Measurements from ENCODE around the gene COL1A2.

The COL1A2 gene

GRCh38 chr7:94453898-94454297, 59.2 kb downstream of the COL1A2 start:
- Histone ChIP-seq H3K27ac (ENCODE audit: low read depth, low read length) (no peak overlapping the region), H3K27me3 (ENCODE audit: control insufficient read depth in 1 of 2, insufficient read depth in 2 of 2, low read length in 2 of 2) (no peaks in the 10 kb centered on the region), H3K9ac (ENCODE audit: low read depth in 1 of 2, low read length in 2 of 2) (no peak overlapping the region), H3K4me1 (ENCODE audit: control insufficient read depth in 1 of 2, insufficient read depth in 2 of 2, low read length in 2 of 2) (no peaks in the 10 kb centered on the region), H3K4me3 (ENCODE audit: low read depth in 1 of 2, low read length in 2 of 2) (no peak overlapping the region), H3K9me3 (ENCODE audit: control insufficient read depth in 1 of 2, low read length in 2 of 2) (no peaks in the 10 kb centered on the region), H3K36me3 (ENCODE audit: control insufficient read depth in 1 of 2, insufficient read depth in 2 of 2, low read length in 2 of 2) (no peaks in the 10 kb centered on the region)

DNA sequence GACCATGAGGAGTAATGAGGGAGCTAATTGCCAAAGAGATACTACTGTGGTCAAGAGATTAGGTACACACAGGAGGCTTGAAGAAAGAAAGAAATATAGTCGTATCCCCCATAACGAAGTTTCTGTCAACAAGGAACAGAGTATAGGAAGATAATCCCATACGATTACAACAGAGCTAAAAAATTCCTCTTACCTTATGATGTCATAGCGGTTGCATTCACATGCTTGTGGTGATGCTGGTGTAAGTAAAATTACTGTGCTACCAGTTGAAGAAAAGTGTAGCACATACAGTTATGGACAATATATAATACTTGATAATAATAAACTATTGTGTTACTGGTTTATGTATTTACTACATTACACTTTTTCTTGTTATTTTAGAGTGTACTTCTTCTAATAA, 63.3 kb downstream of the COL1A2 start:
- Histone ChIP-seq H3K36me3 (ENCODE audit: control insufficient read depth in 1 of 2, insufficient read depth in 2 of 2, low read length in 2 of 2) (no peaks in the 10 kb centered on the region), H3K9me3 (ENCODE audit: control insufficient read depth in 1 of 2, low read length in 2 of 2) (no peaks in the 10 kb centered on the region), H3K9ac (ENCODE audit: low read depth in 1 of 2, low read length in 2 of 2) (no peak overlapping the region), H3K4me1 (ENCODE audit: control insufficient read depth in 1 of 2, insufficient read depth in 2 of 2, low read length in 2 of 2) (no peaks in the 10 kb centered on the region), H3K27ac (ENCODE audit: low read depth, low read length) (no peak overlapping the region), H3K27me3 (ENCODE audit: control insufficient read depth in 1 of 2, insufficient read depth in 2 of 2, low read length in 2 of 2) (no peaks in the 10 kb centered on the region), H3K4me3 (ENCODE audit: low read depth in 1 of 2, low read length in 2 of 2) (no peak overlapping the region)

DNA sequence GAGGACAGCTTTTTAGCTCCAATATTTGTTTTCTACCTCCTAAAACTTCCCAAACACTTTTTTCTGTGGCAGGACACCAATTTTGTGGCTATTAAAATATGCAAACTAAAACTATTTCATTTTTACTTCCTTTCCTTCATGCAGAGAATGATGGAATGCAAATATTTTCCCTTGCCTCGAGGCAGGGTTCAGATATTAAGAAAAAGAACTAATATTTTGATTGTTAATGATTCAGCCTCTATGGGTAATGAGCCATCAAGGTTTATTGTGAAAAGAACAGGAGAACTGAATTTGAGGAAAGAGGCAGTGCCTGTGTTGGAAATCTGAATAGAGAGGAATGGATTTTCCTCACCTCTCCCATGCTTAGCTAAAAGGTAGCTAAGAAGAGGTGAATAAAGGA, 71.8 kb downstream of the COL1A2 start:
- no peaks in the 10 kb centered on the region for H3K4me1 ChIP-seq (ENCODE audit: control insufficient read depth in 1 of 2, insufficient read depth in 2 of 2, low read length in 2 of 2)
- no peak overlapping the region for H3K27ac ChIP-seq (ENCODE audit: low read depth, low read length)
- H3K36me3 ChIP-seq (ENCODE audit: control insufficient read depth in 1 of 2, insufficient read depth in 2 of 2, low read length in 2 of 2) = no peaks in the 10 kb centered on the region
- H3K9ac ChIP-seq (ENCODE audit: low read depth in 1 of 2, low read length in 2 of 2) = no peak overlapping the region
- no peak overlapping the region for H3K4me3 ChIP-seq (ENCODE audit: low read depth in 1 of 2, low read length in 2 of 2)
- H3K27me3 ChIP-seq (ENCODE audit: control insufficient read depth in 1 of 2, insufficient read depth in 2 of 2, low read length in 2 of 2) = no peaks in the 10 kb centered on the region
- no peaks in the 10 kb centered on the region for H3K9me3 ChIP-seq (ENCODE audit: control insufficient read depth in 1 of 2, low read length in 2 of 2)

DNA sequence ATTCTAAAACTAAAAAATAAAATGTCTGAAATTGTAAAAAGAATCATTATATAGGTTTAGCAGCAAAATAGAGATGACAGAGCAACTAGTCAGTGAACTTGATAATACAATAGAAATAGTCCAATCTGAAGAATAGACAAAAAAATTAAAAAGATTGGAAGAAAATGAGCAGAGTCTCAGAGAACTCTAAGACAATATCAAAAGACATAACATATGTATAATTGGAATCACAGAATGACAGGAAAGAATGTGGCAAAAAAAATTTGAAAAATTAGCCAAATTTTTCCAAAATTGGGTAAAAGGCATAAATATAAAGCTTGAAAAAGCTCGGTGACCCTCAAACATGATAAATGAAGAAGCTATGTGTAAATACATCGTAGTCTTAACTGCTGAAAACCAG, 76.9 kb downstream of the COL1A2 start:
- H3K4me1 ChIP-seq (ENCODE audit: control insufficient read depth in 1 of 2, insufficient read depth in 2 of 2, low read length in 2 of 2) = no peaks in the 10 kb centered on the region
- no peak overlapping the region for H3K9ac ChIP-seq (ENCODE audit: low read depth in 1 of 2, low read length in 2 of 2)
- no peaks in the 10 kb centered on the region for H3K9me3 ChIP-seq (ENCODE audit: control insufficient read depth in 1 of 2, low read length in 2 of 2)
- H3K36me3 ChIP-seq (ENCODE audit: control insufficient read depth in 1 of 2, insufficient read depth in 2 of 2, low read length in 2 of 2) = no peaks in the 10 kb centered on the region
- no peak overlapping the region for H3K4me3 ChIP-seq (ENCODE audit: low read depth in 1 of 2, low read length in 2 of 2)
- no peak overlapping the region for H3K27ac ChIP-seq (ENCODE audit: low read depth, low read length)
- H3K27me3 ChIP-seq (ENCODE audit: control insufficient read depth in 1 of 2, insufficient read depth in 2 of 2, low read length in 2 of 2) = no peaks in the 10 kb centered on the region

GRCh38 chr7:94472608-94473007, 77.9 kb downstream of the COL1A2 start:
- no peaks in the 10 kb centered on the region for H3K9me3 ChIP-seq (ENCODE audit: control insufficient read depth in 1 of 2, low read length in 2 of 2)
- no peak overlapping the region for H3K27ac ChIP-seq (ENCODE audit: low read depth, low read length)
- H3K4me1 ChIP-seq (ENCODE audit: control insufficient read depth in 1 of 2, insufficient read depth in 2 of 2, low read length in 2 of 2) = no peaks in the 10 kb centered on the region
- no peaks in the 10 kb centered on the region for H3K36me3 ChIP-seq (ENCODE audit: control insufficient read depth in 1 of 2, insufficient read depth in 2 of 2, low read length in 2 of 2)
- H3K27me3 ChIP-seq (ENCODE audit: control insufficient read depth in 1 of 2, insufficient read depth in 2 of 2, low read length in 2 of 2) = no peaks in the 10 kb centered on the region
- no peak overlapping the region for H3K9ac ChIP-seq (ENCODE audit: low read depth in 1 of 2, low read length in 2 of 2)
- no peak overlapping the region for H3K4me3 ChIP-seq (ENCODE audit: low read depth in 1 of 2, low read length in 2 of 2)

DNA sequence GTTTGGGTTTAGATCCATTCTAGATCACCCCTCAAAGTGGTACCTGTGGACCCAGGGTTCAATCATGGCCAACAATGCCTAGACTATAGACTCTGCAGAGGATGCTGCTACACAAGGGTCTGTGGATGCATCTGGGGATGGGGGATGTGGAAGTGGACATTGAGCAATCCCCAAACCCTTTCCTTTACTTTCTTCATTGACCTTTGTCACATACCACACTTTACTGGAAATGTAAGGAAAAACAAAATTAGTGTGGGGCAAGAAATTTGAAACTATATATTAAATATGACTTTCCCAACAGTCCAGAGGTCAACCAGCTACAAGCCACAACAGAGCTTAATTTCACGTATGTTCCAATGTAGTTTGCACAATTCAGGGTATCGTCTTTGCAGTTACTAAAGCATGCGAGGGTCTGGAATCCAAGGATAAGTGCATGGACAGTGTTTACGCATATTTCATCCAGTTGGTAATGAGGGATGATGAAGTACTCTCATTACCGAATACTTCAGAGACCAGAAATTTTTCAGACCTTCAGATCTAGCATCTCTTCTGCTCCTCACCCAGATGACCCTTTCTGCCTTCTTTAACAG, 81.7 kb downstream of the COL1A2 start:
- Histone ChIP-seq H3K36me3 (ENCODE audit: control insufficient read depth in 1 of 2, insufficient read depth in 2 of 2, low read length in 2 of 2) (no peaks in the 10 kb centered on the region), H3K27me3 (ENCODE audit: control insufficient read depth in 1 of 2, insufficient read depth in 2 of 2, low read length in 2 of 2) (no peaks in the 10 kb centered on the region), H3K9me3 (ENCODE audit: control insufficient read depth in 1 of 2, low read length in 2 of 2) (no peaks in the 10 kb centered on the region), H3K27ac (ENCODE audit: low read depth, low read length) (no peak overlapping the region), H3K4me3 (ENCODE audit: low read depth in 1 of 2, low read length in 2 of 2) (no peak overlapping the region), H3K9ac (ENCODE audit: low read depth in 1 of 2, low read length in 2 of 2) (no peak overlapping the region), H3K4me1 (ENCODE audit: control insufficient read depth in 1 of 2, insufficient read depth in 2 of 2, low read length in 2 of 2) (no peaks in the 10 kb centered on the region)

- Histone ChIP-seq H3K27me3 (ENCODE audit: control insufficient read depth in 1 of 2, insufficient read depth in 2 of 2, low read length in 2 of 2) (no peaks in the 10 kb centered on the region), H3K4me3 (ENCODE audit: low read depth in 1 of 2, low read length in 2 of 2) (no peak overlapping the region), H3K9me3 (ENCODE audit: control insufficient read depth in 1 of 2, low read length in 2 of 2) (no peaks in the 10 kb centered on the region), H3K4me1 (ENCODE audit: control insufficient read depth in 1 of 2, insufficient read depth in 2 of 2, low read length in 2 of 2) (no peaks in the 10 kb centered on the region), H3K9ac (ENCODE audit: low read depth in 1 of 2, low read length in 2 of 2) (no peak overlapping the region), H3K27ac (ENCODE audit: low read depth, low read length) (no peak overlapping the region), H3K36me3 (ENCODE audit: control insufficient read depth in 1 of 2, insufficient read depth in 2 of 2, low read length in 2 of 2) (no peaks in the 10 kb centered on the region)
Observed at GRCh38 chr7:94477878-94478277, 83.2 kb downstream of the COL1A2 start.

DNA sequence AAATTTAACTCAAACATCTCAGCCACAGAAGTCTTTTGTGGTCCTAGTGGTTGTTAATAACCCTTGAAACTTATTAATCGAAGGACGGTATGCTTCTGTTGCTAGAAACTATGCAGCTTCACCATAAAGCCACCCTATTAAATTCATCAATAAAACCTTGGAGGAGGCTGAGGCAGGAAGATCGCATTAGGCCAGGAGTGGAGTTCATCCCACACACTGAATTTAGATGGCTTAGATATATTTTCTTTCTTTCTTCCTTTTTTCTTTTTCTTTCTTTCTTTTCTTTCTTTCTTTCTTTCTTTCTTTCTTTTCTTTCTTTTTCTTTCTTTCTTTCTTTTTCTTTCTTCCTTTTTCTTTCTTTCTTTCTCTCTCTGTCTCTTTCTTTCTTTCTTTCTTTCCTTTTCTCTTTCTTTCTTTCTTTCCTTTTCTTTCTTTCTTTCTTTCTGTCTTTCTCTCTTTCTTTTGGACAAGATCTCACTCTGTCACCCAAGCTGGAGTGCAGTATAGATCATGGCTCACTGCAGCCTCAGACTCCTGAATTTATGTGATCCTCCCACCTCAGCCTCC, 84.0 kb downstream of the COL1A2 start:
- no peak overlapping the region for H3K4me3 ChIP-seq (ENCODE audit: low read depth in 1 of 2, low read length in 2 of 2)
- H3K27ac ChIP-seq (ENCODE audit: low read depth, low read length) = no peak overlapping the region
- H3K9ac ChIP-seq (ENCODE audit: low read depth in 1 of 2, low read length in 2 of 2) = no peak overlapping the region
- no peaks in the 10 kb centered on the region for H3K36me3 ChIP-seq (ENCODE audit: control insufficient read depth in 1 of 2, insufficient read depth in 2 of 2, low read length in 2 of 2)
- no peaks in the 10 kb centered on the region for H3K4me1 ChIP-seq (ENCODE audit: control insufficient read depth in 1 of 2, insufficient read depth in 2 of 2, low read length in 2 of 2)
- no peaks in the 10 kb centered on the region for H3K9me3 ChIP-seq (ENCODE audit: control insufficient read depth in 1 of 2, low read length in 2 of 2)
- H3K27me3 ChIP-seq (ENCODE audit: control insufficient read depth in 1 of 2, insufficient read depth in 2 of 2, low read length in 2 of 2) = peaks cover 0 to 2% of the 10 kb centered on the region in 2 donors

All from duodenal mucosa (tissue), 2 donors.